Muscle layer of duodenum (tissue), 2 donors: ENCODE results near the gene MUC21.

ENCODE experiments used
- H3K27ac ChIP-seq: one replicate; pipeline ENCODE4 v1.7.0; 2013; ENCODE audit warnings: mild to moderate bottlenecking, low read length
- H3K27me3 ChIP-seq: one replicate; pipeline ENCODE4 v1.7.0; 2013; ENCODE audit warnings: low read depth, mild to moderate bottlenecking, control low read depth, low read length
- H3K36me3 ChIP-seq, 2 donors: one replicate each; pipeline ENCODE4 v1.7.0; 2013; ENCODE audit warnings: low read length in 2 of 2, control low read depth in 1 of 2, mild to moderate bottlenecking in 1 of 2; ENCODE audit not compliant: insufficient read depth in 2 of 2, control insufficient read depth in 1 of 2
- H3K4me1 ChIP-seq, 2 donors: one replicate each; pipeline ENCODE4 v1.7.0; 2013; ENCODE audit warnings: low read length in 2 of 2, mild to moderate bottlenecking in 2 of 2, control low read depth in 1 of 2, moderate library complexity in 1 of 2; ENCODE audit not compliant: insufficient read depth in 2 of 2, control insufficient read depth in 1 of 2
- H3K4me3 ChIP-seq, 2 donors: one replicate each; pipeline ENCODE4 v1.7.0; 2013; ENCODE audit warnings: low read length in 2 of 2, low read depth in 1 of 2, mild to moderate bottlenecking in 1 of 2
- H3K9me3 ChIP-seq, 2 donors: one replicate each; pipeline ENCODE4 v1.7.0; 2013; ENCODE audit warnings: low read length in 2 of 2, control low read depth in 1 of 2, mild to moderate bottlenecking in 1 of 2; ENCODE audit not compliant: control insufficient read depth in 1 of 2
- donor health status: healthy.

The MUC21 gene

DNA sequence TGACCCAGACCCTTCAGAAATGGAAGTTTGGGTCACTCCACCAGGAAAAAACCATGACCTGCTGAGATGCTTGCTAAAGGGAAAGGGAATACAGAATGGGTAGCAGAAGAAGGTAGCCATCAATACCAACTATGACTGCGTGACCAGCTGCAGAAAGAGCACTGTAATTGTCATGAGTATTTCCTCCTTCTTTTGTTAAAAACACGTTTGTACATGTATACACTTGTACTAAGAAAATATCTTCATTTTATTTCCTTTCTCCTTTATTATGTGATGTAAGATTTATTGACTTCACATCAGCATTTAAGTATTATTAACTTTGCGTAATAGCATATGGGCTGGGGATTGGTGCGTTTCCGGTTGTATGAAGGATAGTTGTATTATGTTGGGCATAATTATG lies 12.6 kb upstream of the MUC21 start:
- Histone ChIP-seq H3K36me3 (no peaks in the 10 kb centered on the region), H3K4me3 (no peak overlapping the region), H3K27me3 (no peaks in the 10 kb centered on the region), H3K4me1 (no peaks in the 10 kb centered on the region), H3K9me3 (no peaks in the 10 kb centered on the region), H3K27ac (no peak overlapping the region)

DNA sequence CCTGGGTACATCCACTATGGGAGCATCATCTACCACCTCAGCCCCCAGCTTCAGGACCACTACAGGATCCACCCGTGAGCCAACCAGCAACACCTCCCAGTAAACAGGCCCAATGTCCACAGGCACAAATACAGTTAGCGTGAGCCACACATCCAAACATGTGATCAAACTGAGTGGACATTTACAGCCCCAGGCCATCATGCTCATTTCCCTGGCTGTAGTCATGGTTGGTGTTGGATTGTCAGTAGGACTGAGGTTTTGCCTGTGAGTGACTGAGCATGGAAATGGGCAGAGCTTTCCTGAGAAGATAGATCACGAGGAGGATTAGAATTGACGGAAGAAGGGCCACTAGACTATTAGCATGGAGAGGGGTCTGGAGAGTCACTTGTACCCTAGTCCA lies 10.7 kb upstream of the MUC21 start:
- Histone ChIP-seq H3K27ac (no peak overlapping the region), H3K9me3 (no peaks in the 10 kb centered on the region), H3K4me3 (no peak overlapping the region), H3K27me3 (no peaks in the 10 kb centered on the region), H3K36me3 (no peaks in the 10 kb centered on the region), H3K4me1 (no peaks in the 10 kb centered on the region)

DNA sequence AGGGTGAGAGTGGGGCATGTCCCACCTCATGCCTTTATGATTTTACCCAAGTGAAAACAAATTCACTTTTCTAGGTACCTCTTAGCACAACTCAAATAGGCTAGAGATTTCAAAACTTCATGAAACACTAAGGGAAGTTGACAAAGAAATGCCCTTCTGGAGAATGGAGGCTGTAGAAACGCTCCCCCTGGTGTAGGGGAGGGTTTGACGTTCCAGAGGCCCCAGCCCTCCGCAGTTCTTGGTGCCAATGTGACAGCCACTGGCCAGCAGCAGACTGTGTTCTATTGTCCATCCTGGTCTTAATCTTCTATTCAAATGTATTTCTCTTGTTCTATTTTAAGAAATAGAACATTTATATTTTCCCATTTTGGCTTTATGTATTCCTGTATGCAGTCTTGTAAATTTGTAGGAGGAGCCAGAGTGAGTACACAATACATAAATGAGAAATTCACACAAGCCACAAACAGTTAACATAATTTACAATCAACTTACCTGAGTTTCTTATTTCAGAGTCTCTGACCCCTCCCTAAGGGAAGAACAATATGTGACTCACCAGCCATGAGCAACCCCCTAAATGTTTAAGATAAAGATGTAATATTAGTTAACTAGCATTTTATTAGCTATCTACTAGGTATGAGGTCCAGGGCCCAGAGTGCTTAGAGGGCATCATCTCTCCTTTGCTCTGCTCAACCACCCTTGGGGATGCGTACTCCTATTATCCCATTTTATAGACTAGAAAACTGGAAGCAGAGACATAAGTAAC lies 8.8 kb upstream of the MUC21 start:
- no peaks in the 10 kb centered on the region for H3K9me3 ChIP-seq
- no peaks in the 10 kb centered on the region for H3K27me3 ChIP-seq
- no peaks in the 10 kb centered on the region for H3K4me1 ChIP-seq
- H3K4me3 ChIP-seq, result no peak overlapping the region
- H3K27ac ChIP-seq, result no peak overlapping the region
- H3K36me3 ChIP-seq, result no peaks in the 10 kb centered on the region

- H3K9me3 ChIP-seq, result no peaks in the 10 kb centered on the region
- no peak overlapping the region for H3K4me3 ChIP-seq
- H3K27me3 ChIP-seq, result no peaks in the 10 kb centered on the region
- no peaks in the 10 kb centered on the region for H3K36me3 ChIP-seq
- H3K4me1 ChIP-seq, result peaks cover 0 to 5% of the 10 kb centered on the region in 2 donors
- H3K27ac ChIP-seq, result no peak overlapping the region
These were observed 4.4 kb upstream of the MUC21 start for GRCh38 chr6:30979141-30979540.

DNA sequence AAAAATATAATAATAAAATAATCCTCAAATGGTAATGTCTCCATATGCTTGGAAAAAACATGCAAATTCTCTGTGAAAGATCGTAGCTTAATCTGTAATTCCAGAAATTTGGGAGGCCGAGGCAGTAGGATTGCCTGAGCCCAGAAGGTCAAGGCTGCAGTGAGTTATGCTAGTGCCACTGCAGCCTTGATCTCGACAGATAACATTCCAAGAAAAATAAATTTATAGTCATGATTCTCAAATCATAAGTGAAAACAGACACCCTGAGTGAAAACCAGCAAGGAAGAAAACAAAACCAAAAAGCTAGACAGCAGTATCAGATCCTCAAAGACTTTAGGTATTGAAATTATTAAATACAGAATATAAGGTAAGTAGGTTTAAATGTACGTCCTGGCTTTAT lies 3.8 kb upstream of the MUC21 start:
- H3K4me1 ChIP-seq, result peaks cover 0 to 5% of the 10 kb centered on the region in 2 donors
- H3K9me3 ChIP-seq, result no peaks in the 10 kb centered on the region
- no peaks in the 10 kb centered on the region for H3K36me3 ChIP-seq
- H3K27ac ChIP-seq, result no peak overlapping the region
- H3K4me3 ChIP-seq, result no peak overlapping the region
- no peaks in the 10 kb centered on the region for H3K27me3 ChIP-seq

- Histone ChIP-seq H3K4me3 (peak overlapping the region; percentile 15 to 35), H3K27ac (no peak overlapping the region), H3K36me3 (no peaks in the 10 kb centered on the region), H3K27me3 (no peaks in the 10 kb centered on the region), H3K4me1 (peaks cover 0 to 5% of the 10 kb centered on the region in 2 donors), H3K9me3 (no peaks in the 10 kb centered on the region)
These were observed 1.4 kb upstream of the MUC21 start for GRCh38 chr6:30981942-30982772.

DNA sequence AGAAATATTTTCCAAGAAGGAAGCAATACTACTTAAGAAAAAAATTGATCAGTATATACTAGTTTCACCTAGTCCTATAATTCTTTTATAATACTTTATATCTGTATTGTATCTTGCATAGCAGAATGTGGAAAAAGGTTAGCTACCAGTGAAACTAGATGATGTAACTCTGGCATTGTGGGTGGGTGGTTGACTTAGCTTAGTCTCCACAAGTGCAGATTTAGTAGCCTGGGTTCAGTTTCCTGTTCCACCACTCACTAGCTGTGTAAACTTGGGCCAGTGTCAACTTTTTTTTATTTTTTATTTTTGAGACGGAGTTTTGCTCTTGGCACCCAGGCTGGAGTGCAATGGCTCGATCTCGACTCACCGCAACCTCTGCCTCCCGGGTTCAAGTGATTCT lies 2.0 kb downstream of the MUC21 start:
- H3K4me1 ChIP-seq, result peaks cover 0 to 5% of the 10 kb centered on the region in 2 donors
- H3K27ac ChIP-seq, result no peak overlapping the region
- no peaks in the 10 kb centered on the region for H3K36me3 ChIP-seq
- no peaks in the 10 kb centered on the region for H3K9me3 ChIP-seq
- no peaks in the 10 kb centered on the region for H3K27me3 ChIP-seq
- no peak overlapping the region for H3K4me3 ChIP-seq

DNA sequence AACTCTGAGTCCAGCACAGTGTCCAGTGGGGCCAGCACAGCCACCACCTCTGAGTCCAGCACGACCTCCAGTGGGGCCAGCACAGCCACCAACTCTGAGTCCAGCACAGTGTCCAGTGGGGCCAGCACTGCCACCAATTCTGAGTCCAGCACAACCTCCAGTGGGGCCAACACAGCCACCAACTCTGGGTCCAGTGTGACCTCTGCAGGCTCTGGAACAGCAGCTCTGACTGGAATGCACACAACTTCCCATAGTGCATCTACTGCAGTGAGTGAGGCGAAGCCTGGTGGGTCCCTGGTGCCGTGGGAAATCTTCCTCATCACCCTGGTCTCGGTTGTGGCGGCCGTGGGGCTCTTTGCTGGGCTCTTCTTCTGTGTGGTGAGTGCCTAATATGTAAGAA lies 3.8 kb downstream of the MUC21 start:
- H3K27ac ChIP-seq, result no peak overlapping the region
- no peaks in the 10 kb centered on the region for H3K36me3 ChIP-seq
- peaks cover 0 to under 1% of the 10 kb centered on the region in 2 donors for H3K4me1 ChIP-seq
- H3K27me3 ChIP-seq, result no peaks in the 10 kb centered on the region
- H3K4me3 ChIP-seq, result no peak overlapping the region
- H3K9me3 ChIP-seq, result no peaks in the 10 kb centered on the region

GRCh38 chr6:30988209-30988825 lies 4.8 kb downstream of the MUC21 start:
- no peak overlapping the region for H3K4me3 ChIP-seq
- no peaks in the 10 kb centered on the region for H3K4me1 ChIP-seq
- H3K27me3 ChIP-seq, result no peaks in the 10 kb centered on the region
- H3K27ac ChIP-seq, result no peak overlapping the region
- no peaks in the 10 kb centered on the region for H3K9me3 ChIP-seq
- H3K36me3 ChIP-seq, result no peaks in the 10 kb centered on the region

DNA sequence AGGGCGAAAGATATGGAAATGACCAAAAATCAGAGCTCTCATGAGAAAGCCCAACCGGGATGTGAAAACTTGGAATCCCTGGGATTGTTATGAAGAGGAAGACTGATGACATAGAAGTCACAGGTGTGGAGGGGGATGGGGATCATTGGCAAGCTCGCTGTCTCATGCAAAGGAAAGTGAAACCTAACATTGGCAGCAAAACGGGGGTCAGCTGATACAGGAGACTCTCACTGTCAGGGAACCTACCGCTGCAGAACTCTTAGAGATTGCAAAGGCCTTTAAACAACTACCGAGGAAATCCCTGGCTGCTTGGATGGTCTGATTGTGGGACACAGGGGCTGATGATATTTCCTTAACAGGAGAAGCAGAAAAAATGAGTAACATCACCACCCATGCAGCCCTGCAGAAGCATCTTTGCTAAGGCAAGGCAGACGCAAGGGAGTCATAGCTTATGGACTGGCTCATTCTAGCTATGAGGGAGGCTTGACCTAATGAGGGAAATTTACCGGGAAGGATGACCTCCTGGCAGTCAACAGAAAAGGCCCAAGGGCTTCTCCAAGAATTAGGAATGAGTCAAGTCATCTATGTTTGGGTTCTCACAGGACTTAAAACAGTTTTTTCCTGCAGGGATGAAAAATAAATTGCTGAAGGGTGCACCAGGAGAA lies 7.0 kb downstream of the MUC21 start:
- H3K4me1 ChIP-seq, result no peaks in the 10 kb centered on the region
- H3K4me3 ChIP-seq, result no peak overlapping the region
- H3K36me3 ChIP-seq, result no peaks in the 10 kb centered on the region
- H3K27ac ChIP-seq, result no peak overlapping the region
- no peaks in the 10 kb centered on the region for H3K27me3 ChIP-seq
- no peaks in the 10 kb centered on the region for H3K9me3 ChIP-seq

DNA sequence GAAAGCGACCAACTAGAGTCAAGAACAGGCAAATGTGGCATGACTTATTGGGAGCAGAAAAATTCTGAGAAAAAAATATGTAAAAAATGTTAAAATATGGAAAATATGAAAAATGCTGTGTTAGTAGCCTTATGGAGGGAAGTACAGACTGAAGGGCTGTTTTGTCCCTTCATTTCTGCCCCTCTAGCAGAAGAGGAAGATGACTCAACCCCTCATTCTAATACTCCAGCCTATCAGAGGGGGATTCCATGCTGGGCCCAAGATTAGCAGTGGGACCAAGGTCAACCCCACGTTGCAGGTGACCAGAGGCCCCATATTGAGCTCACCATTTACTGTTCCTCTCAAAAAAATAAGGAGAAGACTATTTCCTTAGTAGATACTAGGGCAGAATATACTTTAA lies 8.4 kb downstream of the MUC21 start:
- Histone ChIP-seq H3K27ac (no peak overlapping the region), H3K9me3 (no peaks in the 10 kb centered on the region), H3K27me3 (no peaks in the 10 kb centered on the region), H3K36me3 (no peaks in the 10 kb centered on the region), H3K4me3 (no peak overlapping the region), H3K4me1 (no peaks in the 10 kb centered on the region)
